ENCODE results near the gene SMIM24. TPM values are rescaled to one million over a fixed set of nuclear protein-coding genes. Genes with fewer than 3 reads are reported as not detected.
A peak's percentile ranks its signal among the peaks of the same experiment; 100 is the strongest.

SMIM24 gene
- total and polyA plus RNA-seq, 9 of the 15 experiments (the other 6 are each of a cell fraction or from before 2014, with no cell fraction given): 0.45 to 12.3 (median 1.4) TPM; not detected in 1

DNA sequence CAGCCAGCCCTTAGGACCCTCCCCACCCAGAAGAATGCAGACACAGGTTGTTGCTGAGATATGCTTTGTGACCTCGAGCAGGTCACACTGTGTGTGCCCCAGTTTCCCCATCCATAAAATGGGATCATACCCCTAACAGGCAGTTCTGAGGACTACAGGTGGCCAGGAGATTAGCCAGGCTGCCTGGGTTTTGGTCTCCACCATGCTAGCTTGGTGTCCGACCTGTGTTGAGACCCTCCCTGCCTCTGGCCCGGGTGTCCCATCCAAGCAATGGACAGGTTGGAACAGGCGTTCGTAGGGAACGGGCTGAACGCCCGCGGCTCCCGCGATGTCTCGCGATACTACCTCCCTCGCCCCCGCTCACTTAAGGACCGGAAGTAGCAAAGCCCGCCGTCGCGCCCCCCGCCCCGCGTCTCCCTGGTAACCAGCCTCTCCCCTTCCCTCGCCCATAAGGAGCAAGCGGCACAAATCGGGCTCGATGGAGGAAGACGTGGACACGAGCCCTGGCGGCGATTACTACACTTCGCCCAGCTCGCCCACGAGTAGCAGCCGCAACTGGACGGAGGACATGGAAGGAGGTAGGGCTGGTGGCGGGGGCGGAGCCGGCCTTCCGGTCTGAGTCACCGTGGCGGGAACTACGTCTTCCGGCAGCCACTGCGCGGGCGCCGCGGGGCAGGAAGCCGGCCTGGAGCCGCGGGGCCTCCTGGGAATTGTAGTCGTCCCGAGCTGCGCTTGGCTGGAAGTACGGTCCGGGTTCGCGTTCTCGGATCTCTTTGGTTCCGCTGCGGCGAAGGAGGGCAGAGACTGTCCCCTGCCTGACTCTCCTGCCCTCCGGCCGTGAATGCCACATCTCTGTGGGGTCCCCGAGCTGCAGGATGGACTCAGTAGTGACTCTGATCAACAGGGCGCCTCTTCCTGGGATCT is 45.4 kb downstream of the SMIM24 start (continued):
- TF ChIP-seq NELFE (IDR thresholded peaks at IDR 0.05; ENCODE audit: insufficient read depth, insufficient read length) (no peak), MEF2D (tag; conservative IDR thresholded peaks at IDR 0.05; ENCODE audit: low read depth) (no peak), IRF2 (CRISPR knock-in tag; IDR thresholded peaks at IDR 0.05) (no peak), MTF1 (CRISPR knock-in tag; IDR thresholded peaks at IDR 0.05; ENCODE audit: borderline replicate concordance) (no peak), NCOA4 (IDR thresholded peaks at IDR 0.05; ENCODE audit: partially characterized antibody) (no peak), ZNF282 (CRISPR knock-in tag; IDR thresholded peaks at IDR 0.05) (0 out of 2 replicates have a peak, but pooled peaks have one; percentile 80), FOXJ3 (CRISPR knock-in tag; IDR thresholded peaks at IDR 0.05) (no peak), SRSF9 (IDR thresholded peaks at IDR 0.05; ENCODE audit: borderline replicate concordance, low read depth, low read length) (no peak), SP1 (CRISPR knock-in tag; IDR thresholded peaks at IDR 0.05) (peak; percentile 83), NONO (IDR thresholded peaks at IDR 0.05; ENCODE audit: low read depth in 2 of 2, low read length in 1 of 2) (no peak), STAT5A (IDR thresholded peaks at IDR 0.05; ENCODE audit: borderline replicate concordance, low read length) (no peak), BRF1 (IDR thresholded peaks at IDR 0.05; ENCODE audit: borderline replicate concordance, extremely low read depth, insufficient read length) (no peak), U2AF1 (optimal IDR thresholded peaks at IDR 0.05; ENCODE audit: low read depth, low read length) (no peak), CEBPB (tag; IDR thresholded peaks at IDR 0.05) (no peak), MBD2 (IDR thresholded peaks at IDR 0.05; ENCODE audit: borderline replicate concordance, low read depth) (peak; percentile 79), TBL1XR1 (IDR thresholded peaks at IDR 0.05; ENCODE audit: low read length in 2 of 2) (no peak), ZKSCAN8 (CRISPR knock-in tag; IDR thresholded peaks at IDR 0.05) (no peak), HDAC1 (IDR thresholded peaks at IDR 0.05) (peak in 1 of 2 experiments; percentile 96; a peak in 2 of 4 replicates), TRIM24 (IDR thresholded peaks at IDR 0.05) (peak in 1 of 2 experiments; percentile 95; a peak in 2 of 4 replicates), GATAD2B (IDR thresholded peaks at IDR 0.05; ENCODE audit: borderline replicate concordance) (no peak), ZNF830 (CRISPR knock-in tag; IDR thresholded peaks at IDR 0.05) (0 out of 2 replicates have a peak, but pooled peaks have one; percentile 44), NFATC3 (IDR thresholded peaks at IDR 0.05) (no peak), GABPA (tag; conservative IDR thresholded peaks at IDR 0.05; ENCODE audit: low read depth) (peak; percentile 99), PYGO2 (tag; IDR thresholded peaks at IDR 0.05) (no peak)
- TF ChIP-seq, protein P1, sequence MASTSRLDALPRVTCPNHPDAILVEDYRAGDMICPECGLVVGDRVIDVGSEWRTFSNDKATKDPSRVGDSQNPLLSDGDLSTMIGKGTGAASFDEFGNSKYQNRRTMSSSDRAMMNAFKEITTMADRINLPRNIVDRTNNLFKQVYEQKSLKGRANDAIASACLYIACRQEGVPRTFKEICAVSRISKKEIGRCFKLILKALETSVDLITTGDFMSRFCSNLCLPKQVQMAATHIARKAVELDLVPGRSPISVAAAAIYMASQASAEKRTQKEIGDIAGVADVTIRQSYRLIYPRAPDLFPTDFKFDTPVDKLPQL (IDR thresholded peaks at IDR 0.05; ENCODE audit: extremely low read depth, insufficient read length): no peak
- TF ChIP-seq, protein P2, sequence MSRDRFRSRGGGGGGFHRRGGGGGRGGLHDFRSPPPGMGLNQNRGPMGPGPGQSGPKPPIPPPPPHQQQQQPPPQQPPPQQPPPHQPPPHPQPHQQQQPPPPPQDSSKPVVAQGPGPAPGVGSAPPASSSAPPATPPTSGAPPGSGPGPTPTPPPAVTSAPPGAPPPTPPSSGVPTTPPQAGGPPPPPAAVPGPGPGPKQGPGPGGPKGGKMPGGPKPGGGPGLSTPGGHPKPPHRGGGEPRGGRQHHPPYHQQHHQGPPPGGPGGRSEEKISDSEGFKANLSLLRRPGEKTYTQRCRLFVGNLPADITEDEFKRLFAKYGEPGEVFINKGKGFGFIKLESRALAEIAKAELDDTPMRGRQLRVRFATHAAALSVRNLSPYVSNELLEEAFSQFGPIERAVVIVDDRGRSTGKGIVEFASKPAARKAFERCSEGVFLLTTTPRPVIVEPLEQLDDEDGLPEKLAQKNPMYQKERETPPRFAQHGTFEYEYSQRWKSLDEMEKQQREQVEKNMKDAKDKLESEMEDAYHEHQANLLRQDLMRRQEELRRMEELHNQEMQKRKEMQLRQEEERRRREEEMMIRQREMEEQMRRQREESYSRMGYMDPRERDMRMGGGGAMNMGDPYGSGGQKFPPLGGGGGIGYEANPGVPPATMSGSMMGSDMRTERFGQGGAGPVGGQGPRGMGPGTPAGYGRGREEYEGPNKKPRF (IDR thresholded peaks at IDR 0.05; ENCODE audit: low read depth, low read length): no peak
